Measurements from ENCODE around the gene ADAM15.
A peak's percentile ranks its signal among the peaks of the same experiment; 100 is the strongest.

The ADAM15 gene

DNA sequence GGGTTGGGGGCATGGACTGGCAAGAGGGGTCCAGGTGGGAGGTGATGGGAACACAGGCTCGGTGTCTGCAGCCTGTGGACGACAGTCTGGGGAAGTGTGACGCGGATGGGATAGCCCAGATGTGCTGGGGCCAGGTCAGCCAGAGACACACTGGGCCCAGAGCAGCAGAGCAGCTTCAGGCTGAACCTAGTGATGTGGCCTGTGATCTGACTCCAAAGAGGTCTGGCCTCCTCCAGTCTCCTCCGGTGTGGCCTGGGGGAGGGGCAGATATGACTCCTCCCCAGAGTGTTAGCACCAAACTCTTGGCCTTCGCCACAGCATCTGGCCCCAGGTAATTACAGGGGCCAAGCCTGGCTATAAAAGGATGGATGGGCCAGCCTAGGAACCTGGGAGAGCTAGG is 41.0 kb downstream of the ADAM15 start:
- DNase-seq, result no peak

DNA sequence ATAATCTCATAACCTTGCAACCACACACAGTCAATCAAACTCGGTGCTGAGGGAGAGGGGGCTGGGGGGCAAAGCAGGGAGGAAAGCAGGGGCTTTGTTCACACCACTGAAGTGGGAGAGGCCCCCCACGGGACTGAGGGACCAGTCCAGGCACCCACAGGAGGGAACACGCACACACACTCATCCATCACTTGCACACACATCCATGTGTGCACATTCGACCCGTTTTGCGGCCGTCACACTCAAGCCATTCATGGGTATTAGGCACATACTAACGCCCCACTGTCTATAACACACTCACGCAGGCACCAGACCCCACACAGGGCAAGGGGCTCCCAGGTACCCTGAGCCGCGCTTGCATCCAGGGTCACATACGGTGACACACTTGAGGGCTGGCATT is 41.5 kb downstream of the ADAM15 start:
- no peak for DNase-seq

DNA sequence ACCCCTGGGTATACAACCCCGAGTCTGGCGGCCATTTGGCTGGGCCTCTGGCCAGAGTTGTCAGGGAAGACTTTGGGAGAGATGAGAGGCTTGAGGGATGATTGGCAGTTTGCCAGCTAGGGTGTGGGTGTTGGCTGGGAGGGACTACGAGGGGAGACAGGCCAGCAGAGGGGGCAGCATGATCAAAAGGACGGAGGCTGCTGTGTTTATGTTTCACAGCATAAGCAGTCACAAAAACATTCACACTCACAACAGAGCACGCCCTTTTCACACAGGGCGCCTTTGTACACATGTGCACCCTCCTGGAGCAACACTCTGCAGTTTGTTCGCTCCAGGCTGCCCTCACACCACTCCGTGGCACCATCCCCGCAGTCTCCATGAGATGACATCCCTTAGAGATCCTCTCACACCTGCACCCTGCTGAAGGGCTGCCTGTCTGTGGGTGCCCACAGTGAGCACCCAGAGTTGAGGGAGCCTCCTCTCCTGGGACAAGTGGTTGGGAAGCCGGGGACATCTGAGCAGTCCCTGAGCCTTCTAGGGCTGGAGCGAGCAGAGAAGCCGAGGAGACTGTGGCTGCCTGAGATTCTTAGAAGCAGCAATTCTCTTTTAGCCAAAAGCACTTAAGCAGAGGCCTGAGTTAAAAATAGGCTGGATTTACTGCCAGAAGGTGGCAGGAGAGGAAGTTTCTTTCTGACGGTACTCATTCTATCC is 43.0 kb downstream of the ADAM15 start:
- peak; percentile 59 for DNase-seq

DNA sequence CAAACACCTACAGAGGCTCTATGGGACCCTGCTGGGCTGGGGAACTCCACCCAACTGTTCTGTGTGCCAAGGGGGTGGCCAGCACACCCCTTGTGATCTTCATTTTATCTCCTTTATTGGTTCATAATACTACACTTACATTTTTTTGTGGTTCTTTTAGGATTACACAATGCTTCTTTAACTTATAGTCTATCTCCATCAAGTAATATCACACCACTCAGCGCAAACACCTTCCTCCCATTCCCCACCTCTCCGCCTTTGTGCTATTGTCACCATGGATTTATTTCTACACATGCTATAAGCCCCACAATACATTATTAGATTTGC is 43.5 kb downstream of the ADAM15 start:
- no peak for DNase-seq

DNA sequence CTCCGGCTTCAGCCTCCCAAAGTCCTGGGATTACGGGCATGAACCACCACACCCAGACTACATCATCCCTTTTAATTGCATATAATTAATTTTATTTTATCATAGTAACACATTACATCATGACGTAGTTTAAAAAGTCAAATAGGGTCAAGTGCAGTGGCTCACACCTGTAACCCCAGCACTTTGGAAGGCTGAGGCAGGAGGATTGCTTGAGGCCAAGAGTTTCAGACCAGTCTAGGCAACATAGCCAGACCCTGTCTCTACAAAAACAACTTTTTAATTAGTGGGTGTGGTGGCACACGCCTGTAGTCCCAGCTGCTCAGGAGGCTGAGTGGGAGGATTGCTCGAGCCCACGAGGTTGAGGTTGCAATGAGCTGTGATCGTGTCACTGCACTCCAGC is 48.2 kb downstream of the ADAM15 start:
- no peak for DNase-seq

DNA sequence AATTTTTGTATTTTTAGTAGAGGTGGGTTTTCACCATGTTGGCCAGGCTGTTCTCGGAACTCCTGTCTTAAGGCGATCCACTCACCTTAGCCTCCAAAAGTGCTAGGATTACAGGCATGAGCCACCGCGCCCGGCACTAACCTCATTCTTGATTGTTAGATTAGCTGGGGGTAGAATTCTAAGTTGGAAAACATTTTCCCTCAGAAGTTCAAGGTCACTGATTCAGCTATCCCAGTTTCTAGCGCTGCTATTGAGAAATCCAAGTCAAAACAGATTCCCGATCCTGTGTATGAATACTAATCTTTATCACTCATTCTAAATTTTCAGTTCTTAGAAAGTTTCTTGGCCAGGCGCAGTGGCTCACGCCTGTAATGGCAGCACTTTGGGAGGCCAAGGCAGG is 52.2 kb downstream of the ADAM15 start:
- no peak for DNase-seq

DNA sequence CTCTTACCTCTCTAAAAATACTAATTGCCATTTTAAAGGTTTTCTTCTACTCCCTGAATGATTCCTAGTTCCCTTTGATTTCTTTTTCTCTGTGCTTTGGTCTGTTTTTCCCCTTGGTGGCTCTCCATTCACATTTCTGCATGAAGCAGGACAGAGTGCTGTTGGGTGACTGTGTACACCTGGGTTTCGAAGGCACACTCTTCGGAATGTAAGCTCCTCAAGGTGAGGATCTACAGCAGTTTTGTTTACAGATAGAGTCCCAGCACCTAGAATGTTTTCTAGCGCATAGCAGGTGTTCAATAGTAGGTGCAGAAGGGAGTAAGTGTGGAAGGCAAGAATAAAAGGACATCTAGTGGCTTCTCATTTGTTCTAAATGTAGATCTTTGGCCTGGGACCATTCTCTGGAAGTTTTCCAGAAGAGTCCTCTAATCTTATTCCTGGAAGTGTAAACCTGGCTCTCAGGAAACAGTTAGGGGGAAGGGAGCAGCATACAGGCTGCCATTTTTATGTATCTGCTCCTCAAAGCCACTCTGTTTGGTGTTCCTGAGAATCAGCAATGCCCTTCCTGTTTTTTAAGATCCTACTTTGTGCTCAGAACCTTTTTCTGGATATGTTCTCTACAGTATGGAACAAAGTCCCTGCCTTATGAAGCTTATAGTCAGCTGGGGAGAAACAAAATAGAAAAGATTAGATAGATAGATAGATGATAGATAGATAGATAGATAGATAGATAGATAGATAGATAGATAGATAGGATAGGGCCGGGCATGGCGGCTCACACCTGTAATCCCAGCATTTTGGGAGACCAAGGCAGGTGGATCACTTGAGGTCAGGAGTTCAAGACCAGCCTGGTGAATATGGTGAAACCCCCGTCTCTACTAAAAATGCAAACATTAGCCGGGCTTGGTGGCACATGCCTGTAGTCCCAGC is 53.8 kb downstream of the ADAM15 start:
- no peak for DNase-seq

DNA sequence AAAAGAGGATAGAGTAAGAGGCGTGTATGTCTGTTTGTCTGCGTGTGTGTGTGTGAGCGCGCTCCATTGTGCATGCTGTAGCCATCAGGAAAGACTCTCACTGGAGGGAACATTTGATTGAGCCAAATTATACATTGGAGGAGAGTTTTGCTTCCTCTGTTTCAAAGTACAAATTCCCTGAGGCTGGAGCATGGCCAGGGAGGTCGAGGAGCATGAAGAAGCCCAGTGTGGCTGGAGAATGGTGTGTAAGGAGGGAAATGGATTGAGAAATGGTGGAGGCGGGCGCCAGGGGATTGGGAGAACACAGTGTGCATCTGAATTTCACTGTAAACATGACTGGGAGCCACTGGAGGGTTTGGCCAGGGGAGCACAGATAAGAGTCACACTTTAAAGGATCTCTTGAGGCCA is 54.5 kb downstream of the ADAM15 start:
- DNase-seq, result no peak

DNA sequence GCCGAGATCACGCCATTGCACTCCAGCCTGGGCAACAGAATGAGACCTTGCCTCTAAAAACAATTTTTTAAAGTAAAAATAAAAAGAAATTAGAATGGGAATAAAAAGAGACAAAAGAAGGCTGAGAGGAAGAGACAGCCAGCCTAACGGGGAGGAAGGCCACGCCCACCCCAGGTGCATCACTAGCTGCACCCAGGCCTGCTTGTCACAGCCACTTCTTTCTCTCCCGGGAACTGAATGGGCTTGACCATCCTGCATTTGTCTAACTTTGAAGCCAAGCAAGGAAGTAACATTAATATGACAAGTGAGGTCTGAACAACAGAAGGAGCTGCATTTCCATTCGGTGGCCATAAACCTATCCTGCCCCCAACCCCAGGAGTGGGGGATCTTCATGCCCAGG is 55.7 kb downstream of the ADAM15 start:
- peak; percentile 22 for DNase-seq

DNA sequence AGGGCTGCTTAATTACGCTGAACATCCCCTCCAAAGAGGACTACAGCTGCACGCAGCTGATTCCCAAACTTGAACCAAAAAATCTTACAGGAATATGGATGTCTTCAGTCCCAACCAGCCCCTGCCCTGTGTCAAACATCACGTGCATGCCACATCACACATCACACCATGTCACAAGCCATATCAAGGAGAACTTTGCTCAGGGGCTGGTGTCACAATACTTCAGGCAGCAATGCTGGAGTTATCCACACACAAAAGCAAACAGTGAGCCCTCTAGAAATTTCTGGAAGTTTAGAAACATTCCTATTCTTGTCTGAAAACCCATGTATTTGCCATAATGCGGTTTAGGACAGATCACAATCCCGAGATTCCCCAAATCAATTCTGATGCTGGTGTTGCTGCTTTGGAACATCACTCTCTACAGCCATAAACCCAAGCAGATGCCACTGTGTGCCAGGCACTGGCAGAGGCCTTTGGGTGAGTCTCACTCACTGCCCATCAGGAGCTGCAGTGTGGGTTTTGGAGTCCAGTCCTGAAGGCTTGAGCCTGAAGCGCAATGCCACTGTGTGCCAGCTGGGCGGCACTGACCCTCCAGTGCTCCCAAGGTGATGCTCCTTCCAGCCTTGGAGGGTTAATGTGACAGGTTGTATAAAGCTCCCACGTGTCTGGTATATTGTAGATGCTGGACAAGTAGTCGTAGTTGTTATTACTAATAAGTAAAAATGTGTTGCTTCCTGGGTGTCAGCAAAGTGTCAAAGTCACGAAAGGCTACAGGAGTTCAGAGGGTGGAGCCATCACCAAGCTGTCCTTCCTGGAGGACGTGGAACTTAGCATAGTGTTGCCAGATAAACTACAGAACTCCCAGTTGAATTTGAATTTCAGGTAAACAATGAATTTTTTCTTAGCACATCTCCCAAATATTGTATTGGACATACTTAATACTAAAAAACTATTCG is 56.5 kb downstream of the ADAM15 start:
- no peak for DNase-seq

DNA sequence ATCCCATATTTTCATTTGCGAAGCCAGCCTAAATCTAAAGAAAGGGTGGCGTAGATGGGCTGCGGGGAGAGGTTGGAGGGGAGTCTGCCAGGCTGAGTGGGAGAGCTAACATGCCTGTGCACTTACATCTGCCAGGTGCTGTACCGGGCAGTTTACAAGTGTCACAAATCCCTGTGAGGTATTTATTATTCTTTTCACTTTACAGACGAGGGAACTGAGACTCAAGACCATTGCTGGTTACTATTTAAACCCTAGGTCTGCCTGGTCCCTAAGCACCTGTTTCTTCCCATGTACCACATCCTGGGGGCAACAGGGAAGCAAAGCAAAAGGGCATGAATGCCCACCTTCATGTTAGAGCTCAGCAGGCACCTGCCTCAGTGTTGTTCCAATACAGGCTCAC is 57.2 kb downstream of the ADAM15 start:
- DNase-seq, result no peak

DNA sequence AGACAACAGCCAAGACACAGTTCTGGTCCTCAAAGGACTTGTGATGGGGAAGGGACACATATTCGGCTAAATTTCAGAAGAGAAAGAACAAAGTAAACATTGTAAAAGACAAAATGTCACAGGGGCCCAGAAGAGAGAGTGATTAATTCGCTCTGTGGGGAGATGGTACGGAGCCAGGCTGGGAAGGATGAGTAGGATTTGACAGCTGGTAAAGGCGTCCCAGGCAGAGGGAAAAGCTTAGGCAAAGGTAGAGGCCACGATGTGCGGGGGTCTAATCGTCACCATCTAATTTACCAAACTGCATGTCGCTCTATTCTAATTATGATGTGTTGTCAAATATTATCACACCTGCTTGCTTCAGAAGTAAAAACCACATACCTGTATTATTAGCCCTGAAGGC is 59.3 kb downstream of the ADAM15 start:
- peak; percentile 18 for DNase-seq

DNA sequence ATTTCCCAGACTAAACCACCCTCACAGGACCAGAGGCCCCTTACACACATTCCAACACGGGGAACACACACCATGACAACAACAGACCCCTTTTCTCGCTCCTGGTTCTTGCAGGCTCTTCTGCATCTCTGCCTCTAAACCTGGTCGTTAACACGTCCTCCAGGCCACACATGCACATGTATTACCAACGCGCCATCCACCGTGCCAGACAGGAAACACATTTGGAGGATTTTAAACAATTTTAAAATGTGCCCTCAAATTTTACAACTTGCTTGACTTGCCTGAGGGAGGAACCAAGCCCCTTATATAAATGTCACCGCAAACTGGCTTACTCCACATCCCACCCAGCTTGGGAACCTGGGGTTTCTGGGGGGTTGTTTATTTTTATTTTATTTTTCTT is 59.7 kb downstream of the ADAM15 start:
- DNase-seq, result no peak

Measured in NCI-H146 (cell line).